ENCODE data around the gene RGS3.

RGS3 gene

DNA sequence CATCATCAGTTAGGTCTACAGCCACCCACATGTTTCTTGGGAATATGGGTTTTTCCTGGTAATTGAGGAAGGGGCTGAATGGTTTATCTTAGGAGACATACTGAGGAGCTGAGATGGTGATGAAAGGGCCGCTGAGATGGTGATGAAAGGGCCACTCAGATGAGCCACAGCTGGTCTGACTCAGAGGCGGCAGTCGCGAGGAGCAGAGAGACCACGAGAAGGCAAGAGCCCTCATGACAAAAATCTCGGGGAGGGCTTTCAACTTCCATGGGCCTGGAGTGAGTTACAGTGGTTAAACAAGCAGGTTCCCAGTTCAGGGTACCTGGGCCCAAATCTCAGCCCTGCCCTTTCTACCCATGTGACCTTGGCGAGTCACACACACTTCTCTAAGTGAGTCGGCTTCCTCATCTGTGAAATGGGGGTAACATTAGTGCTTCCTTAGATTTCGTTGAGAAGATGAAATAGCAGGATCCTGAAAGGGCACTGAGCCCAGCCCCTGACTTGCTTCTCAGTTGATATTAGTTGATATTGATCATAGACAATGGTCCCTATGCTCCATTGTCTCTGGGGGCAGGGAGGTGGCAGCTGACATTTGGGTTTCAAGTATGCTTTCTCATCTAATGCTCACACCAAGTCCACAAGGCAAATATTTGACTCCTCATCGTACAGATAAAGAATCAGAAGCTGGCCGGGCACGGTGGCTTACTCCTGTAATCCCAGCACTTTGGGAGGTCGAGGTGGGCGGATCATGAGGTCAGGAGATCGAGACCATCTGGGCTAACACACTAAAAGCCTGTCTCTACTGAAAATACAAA lies 169.5 kb downstream of the RGS3 start:
- FAIRE-seq (no peak), DNase-seq (ENCODE audit: insufficient read length, low spot score) (no peak)
- no peak for TF ChIP-seq CTCF (IDR thresholded peaks at IDR 0.05; ENCODE audit: insufficient read depth, missing control alignments)

GRCh38 chr9:113633782-113634595 lies 170.5 kb downstream of the RGS3 start:
- FAIRE-seq (no peak), DNase-seq (ENCODE audit: insufficient read length, low spot score) (no peak)
- no peak for TF ChIP-seq CTCF (IDR thresholded peaks at IDR 0.05; ENCODE audit: insufficient read depth, missing control alignments)

GRCh38 chr9:113634596-113635515 lies 171.3 kb downstream of the RGS3 start:
- no peak for DNase-seq (ENCODE audit: insufficient read length, low spot score)
- TF ChIP-seq CTCF (IDR thresholded peaks at IDR 0.05; ENCODE audit: insufficient read depth, missing control alignments), result no peak
- FAIRE-seq, result no peak

GRCh38 chr9:113635586-113635985 lies 172.1 kb downstream of the RGS3 start:
- FAIRE-seq (no peak), DNase-seq (ENCODE audit: insufficient read length, low spot score) (no peak)
- TF ChIP-seq CTCF (IDR thresholded peaks at IDR 0.05; ENCODE audit: insufficient read depth, missing control alignments), result no peak

- DNase-seq (ENCODE audit: insufficient read length, low spot score) (no peak), FAIRE-seq (no peak)
- no peak for TF ChIP-seq CTCF (IDR thresholded peaks at IDR 0.05; ENCODE audit: insufficient read depth, missing control alignments)
These were observed 172.6 kb downstream of the RGS3 start for GRCh38 chr9:113636165-113636564.

DNA sequence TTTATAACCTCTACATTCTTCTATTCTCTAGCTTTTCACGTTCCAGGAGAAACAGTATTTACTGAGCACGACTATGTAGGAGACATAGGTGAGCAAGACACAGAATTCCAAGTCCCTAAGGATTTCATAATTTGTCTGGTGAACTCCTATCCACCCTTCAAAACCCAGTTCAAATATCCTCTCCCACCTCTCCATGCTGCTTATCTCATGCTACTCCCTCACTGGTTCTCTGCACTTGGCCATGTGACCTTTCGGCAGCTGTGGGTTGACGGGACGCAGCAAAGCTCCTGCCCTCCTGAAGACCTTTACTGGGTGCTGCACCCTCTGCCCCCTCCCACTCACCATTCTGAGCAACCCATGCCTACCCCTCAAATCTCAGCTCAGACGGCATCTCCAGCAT lies 173.2 kb downstream of the RGS3 start:
- no peak for TF ChIP-seq CTCF (IDR thresholded peaks at IDR 0.05; ENCODE audit: insufficient read depth, missing control alignments)
- DNase-seq (ENCODE audit: insufficient read length, low spot score) (no peak), FAIRE-seq (no peak)
